DND-41 (cell line): ENCODE data around the gene PRR30.

Experiments used
- ATAC-seq: fragments of 200-7000 bp; cut with Tn5 transposase; 3 replicates; pipeline ENCODE4 v1.9.1; 2021; ENCODE audit warnings: low read depth; ENCODE audit not compliant: insufficient read depth
- DNase-seq: peaks from one replicate; pipeline ENCODE4 v3.0.0-alpha.2; 2020
- H2AFZ ChIP-seq: 2 replicates; pipeline ENCODE4 v1.6.0; 2012; ENCODE audit warnings: low read depth, low read length
- H3K27ac ChIP-seq: 2 replicates; pipeline ENCODE4 v1.5.1; 2012; ENCODE audit warnings: low read length, inconsistent platforms
- H3K27me3 ChIP-seq: fragments of 200-600 bp; sonication (generic); 2 replicates; pipeline ENCODE4 v1.6.0; 2012; ENCODE audit warnings: low read length, mild to moderate bottlenecking, inconsistent platforms; ENCODE audit not compliant: insufficient read depth, poor library complexity
- H3K36me3 ChIP-seq: 2 replicates; pipeline ENCODE4 v1.5.1; 2012; ENCODE audit warnings: low read length, inconsistent platforms; ENCODE audit not compliant: insufficient read depth
- H3K4me1 ChIP-seq: 2 replicates; pipeline ENCODE4 v1.5.1; 2012; ENCODE audit warnings: mild to moderate bottlenecking, low read length; ENCODE audit not compliant: insufficient read depth
- H3K4me2 ChIP-seq: 2 replicates; pipeline ENCODE4 v1.6.0; 2012; ENCODE audit warnings: mild to moderate bottlenecking, moderate library complexity, low read length, inconsistent platforms; ENCODE audit not compliant: insufficient read depth
- H3K4me3 ChIP-seq, 2 experiments: fragments of 200-600 bp in 1 of 2; shearing (Covaris generic) in 1 of 2; 2 replicates each; pipeline ENCODE4 v1.5.1; 2012 to 2016; ENCODE audit warnings: inconsistent platforms in 2 of 2, low read length in 2 of 2, mild to moderate bottlenecking in 2 of 2, low read depth in 1 of 2, moderate library complexity in 1 of 2
- H3K79me2 ChIP-seq: 2 replicates; pipeline ENCODE4 v1.6.0; 2012; ENCODE audit warnings: low read length, inconsistent platforms; ENCODE audit not compliant: insufficient read depth
- H3K9ac ChIP-seq: 2 replicates; pipeline ENCODE4 v1.6.0; 2012; ENCODE audit warnings: low read depth, mild to moderate bottlenecking, inconsistent platforms, low read length, moderate library complexity
- H3K9me3 ChIP-seq: 2 replicates; pipeline ENCODE4 v1.5.1; 2012; ENCODE audit warnings: low read length, moderate library complexity, mild to moderate bottlenecking, inconsistent platforms; ENCODE audit not compliant: insufficient read depth, severe bottlenecking
- H4K20me1 ChIP-seq: 2 replicates; pipeline ENCODE4 v1.6.0; 2012; ENCODE audit warnings: low read length; ENCODE audit not compliant: insufficient read depth
- CTCF ChIP-seq: IDR thresholded peaks from 2 replicates; pipeline ENCODE4 v1.5.1; 2012; ENCODE audit warnings: borderline replicate concordance, low read length, moderate library complexity, mild to moderate bottlenecking; ENCODE audit not compliant: poor library complexity, severe bottlenecking; ENCODE audit errors: extremely low read depth
- EZH2 ChIP-seq: IDR thresholded peaks from 3 replicates; pipeline ENCODE4 v1.6.1; 2012; ENCODE audit warnings: borderline replicate concordance, low read depth, mild to moderate bottlenecking, moderate library complexity, low read length, inconsistent platforms; ENCODE audit not compliant: severe bottlenecking

PRR30 gene

GRCh38 chr2:27152796-27153464 is 13.7 kb upstream of the PRR30 start:
- no peaks in the 10 kb centered on the region for H3K79me2 ChIP-seq
- no peak for DNase-seq
- no peak overlapping the region for H3K9ac ChIP-seq
- H3K27me3 ChIP-seq = peaks cover 2% of the 10 kb centered on the region
- no peak overlapping the region for H3K4me3 ChIP-seq
- H2AFZ ChIP-seq = no peak overlapping the region
- TF ChIP-seq EZH2 (no peak), CTCF (no peak)
- no peak overlapping the region for H3K27ac ChIP-seq
- no peaks in the 10 kb centered on the region for H3K36me3 ChIP-seq
- ATAC-seq = no peak
- no peaks in the 10 kb centered on the region for H3K4me1 ChIP-seq
- no peaks in the 10 kb centered on the region for H3K9me3 ChIP-seq
- H4K20me1 ChIP-seq = no peaks in the 10 kb centered on the region
- no peak overlapping the region for H3K4me2 ChIP-seq

DNA sequence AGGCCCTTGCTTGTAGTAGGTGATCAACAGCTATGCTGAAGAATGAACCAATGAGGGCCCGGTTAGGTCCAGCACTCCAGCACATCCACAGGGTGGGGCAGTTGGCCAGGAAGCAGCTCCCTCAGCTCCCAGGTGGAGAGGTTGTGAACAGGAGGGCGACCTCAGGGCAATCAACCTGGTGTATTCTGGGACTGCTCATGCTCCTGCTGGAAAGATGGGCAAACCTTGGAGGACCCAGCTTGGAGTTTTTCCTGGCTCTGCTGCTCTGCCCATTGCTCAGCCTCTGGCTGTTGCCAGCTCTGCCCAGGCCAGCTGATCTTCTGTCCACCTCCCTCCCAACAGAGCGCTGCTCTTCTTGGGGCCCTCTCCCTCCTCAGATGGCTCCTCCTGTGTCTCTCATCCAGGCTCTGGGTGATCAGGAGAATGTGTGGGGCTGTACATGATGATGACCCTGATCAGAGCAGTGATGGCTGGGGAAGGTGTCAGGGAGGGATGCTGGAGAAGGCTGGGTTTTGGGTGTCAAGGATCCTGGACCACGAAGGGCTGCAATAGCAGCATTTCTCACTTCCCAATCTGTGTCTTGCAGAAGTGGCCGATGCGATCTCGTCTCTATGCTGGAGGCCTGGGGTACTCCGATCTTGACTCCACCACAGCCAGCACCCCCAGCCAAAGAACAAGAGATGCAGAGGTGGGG is 13.0 kb upstream of the PRR30 start:
- DNase-seq (no peak), ATAC-seq (no peak)
- Histone ChIP-seq H3K79me2 (no peaks in the 10 kb centered on the region), H3K27ac (no peak overlapping the region), H3K4me1 (no peaks in the 10 kb centered on the region), H4K20me1 (no peaks in the 10 kb centered on the region), H3K36me3 (no peaks in the 10 kb centered on the region), H2AFZ (no peak overlapping the region), H3K9ac (no peak overlapping the region), H3K4me2 (no peak overlapping the region), H3K9me3 (no peaks in the 10 kb centered on the region), H3K4me3 (no peak overlapping the region), H3K27me3 (peaks cover 2% of the 10 kb centered on the region)
- TF ChIP-seq CTCF = no peak
- TF ChIP-seq EZH2 = no peak

GRCh38 chr2:27150639-27151230 is 11.5 kb upstream of the PRR30 start:
- no peaks in the 10 kb centered on the region for H3K79me2 ChIP-seq
- TF ChIP-seq CTCF = no peak
- H3K4me3 ChIP-seq = no peak overlapping the region
- no peak for ATAC-seq
- no peak overlapping the region for H3K27ac ChIP-seq
- H2AFZ ChIP-seq = no peak overlapping the region
- H3K9ac ChIP-seq = no peak overlapping the region
- H3K4me1 ChIP-seq = no peaks in the 10 kb centered on the region
- H3K36me3 ChIP-seq = no peaks in the 10 kb centered on the region
- no peak overlapping the region for H3K4me2 ChIP-seq
- no peaks in the 10 kb centered on the region for H3K9me3 ChIP-seq
- no peak for DNase-seq
- no peaks in the 10 kb centered on the region for H4K20me1 ChIP-seq
- H3K27me3 ChIP-seq = peaks cover 2% of the 10 kb centered on the region
